BE2C (cell line): ENCODE data around the gene ABLIM2.

ENCODE experiments used
- DNase-seq: peaks from one replicate; pipeline ENCODE4 v3.0.0-alpha.2; 2020
- H3K27me3 ChIP-seq: fragments of 250-450 bp; sonication (Bioruptor Pico); 2 replicates; pipeline ENCODE4 v1.5.1; 2020; ENCODE audit warnings: mild to moderate bottlenecking
- H3K36me3 ChIP-seq: fragments of 250-450 bp; sonication (Bioruptor Pico); 2 replicates; pipeline ENCODE4 v1.5.1; 2020; ENCODE audit warnings: mild to moderate bottlenecking
- H3K4me1 ChIP-seq: fragments of 250-450 bp; sonication (Bioruptor Pico); 2 replicates; pipeline ENCODE4 v1.5.1; 2020
- H3K4me3 ChIP-seq: 2 replicates; pipeline ENCODE4 v1.5.1; 2011; ENCODE audit warnings: low read depth, low read length
- H3K9me3 ChIP-seq: fragments of 250-450 bp; sonication (Bioruptor Pico); 2 replicates; pipeline ENCODE4 v1.5.1; 2020
- TF ChIP-seq, protein P1 (sequence below): IDR thresholded peaks from 2 replicates; pipeline ENCODE4 v1.5.1; 2012; ENCODE audit warnings: mild to moderate bottlenecking, low read depth, low read length

ABLIM2 gene

DNA sequence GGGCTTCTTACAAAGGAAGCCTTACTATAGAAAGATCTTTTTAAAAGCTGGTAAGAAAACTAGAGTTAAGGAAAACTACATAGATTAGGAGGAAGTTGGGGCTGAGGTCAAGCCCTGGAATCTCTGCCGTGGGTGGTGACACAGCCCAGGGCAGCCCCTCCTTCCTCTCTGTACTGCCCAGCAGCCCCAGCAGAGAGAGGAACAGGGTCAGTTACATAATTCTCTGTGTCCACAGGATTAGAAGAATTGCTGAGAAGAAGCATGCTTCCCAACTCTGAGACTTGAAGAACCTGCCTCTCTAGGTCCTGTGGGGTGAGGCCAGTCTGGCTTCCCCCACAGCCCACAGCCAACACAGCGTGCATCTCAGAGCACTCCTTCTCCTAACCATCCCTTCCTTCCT lies 9.2 kb upstream of the ABLIM2 start:
- Histone ChIP-seq H3K36me3 (no peaks in the 10 kb centered on the region), H3K27me3 (no peaks in the 10 kb centered on the region), H3K4me1 (no peaks in the 10 kb centered on the region), H3K9me3 (no peaks in the 10 kb centered on the region), H3K4me3 (no peak overlapping the region)
- TF ChIP-seq, protein P1, sequence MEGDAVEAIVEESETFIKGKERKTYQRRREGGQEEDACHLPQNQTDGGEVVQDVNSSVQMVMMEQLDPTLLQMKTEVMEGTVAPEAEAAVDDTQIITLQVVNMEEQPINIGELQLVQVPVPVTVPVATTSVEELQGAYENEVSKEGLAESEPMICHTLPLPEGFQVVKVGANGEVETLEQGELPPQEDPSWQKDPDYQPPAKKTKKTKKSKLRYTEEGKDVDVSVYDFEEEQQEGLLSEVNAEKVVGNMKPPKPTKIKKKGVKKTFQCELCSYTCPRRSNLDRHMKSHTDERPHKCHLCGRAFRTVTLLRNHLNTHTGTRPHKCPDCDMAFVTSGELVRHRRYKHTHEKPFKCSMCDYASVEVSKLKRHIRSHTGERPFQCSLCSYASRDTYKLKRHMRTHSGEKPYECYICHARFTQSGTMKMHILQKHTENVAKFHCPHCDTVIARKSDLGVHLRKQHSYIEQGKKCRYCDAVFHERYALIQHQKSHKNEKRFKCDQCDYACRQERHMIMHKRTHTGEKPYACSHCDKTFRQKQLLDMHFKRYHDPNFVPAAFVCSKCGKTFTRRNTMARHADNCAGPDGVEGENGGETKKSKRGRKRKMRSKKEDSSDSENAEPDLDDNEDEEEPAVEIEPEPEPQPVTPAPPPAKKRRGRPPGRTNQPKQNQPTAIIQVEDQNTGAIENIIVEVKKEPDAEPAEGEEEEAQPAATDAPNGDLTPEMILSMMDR = no peak
- no peak for DNase-seq

DNA sequence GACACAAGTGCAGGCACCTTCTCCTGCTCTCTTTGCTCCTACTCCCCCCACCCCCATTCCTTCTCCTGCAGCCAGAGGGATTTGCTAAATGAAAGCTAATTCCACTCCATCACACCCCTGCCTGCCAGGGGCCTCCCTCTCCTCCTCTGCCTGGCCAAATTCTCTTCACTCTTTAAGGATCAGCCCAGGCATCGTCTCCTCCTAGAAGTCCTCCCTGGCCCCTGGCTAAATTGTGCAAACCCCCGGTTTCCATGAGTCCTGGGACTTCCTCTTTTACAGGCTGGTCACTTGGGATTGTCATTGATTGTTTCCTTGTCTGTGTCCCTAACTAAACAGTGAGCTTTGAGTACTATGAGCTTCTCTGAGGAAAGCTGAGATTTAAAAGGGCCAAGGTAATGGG lies 8.7 kb upstream of the ABLIM2 start:
- no peaks in the 10 kb centered on the region for H3K27me3 ChIP-seq
- DNase-seq = no peak
- TF ChIP-seq, protein P1 = no peak
- no peaks in the 10 kb centered on the region for H3K9me3 ChIP-seq
- H3K4me1 ChIP-seq = no peaks in the 10 kb centered on the region
- H3K36me3 ChIP-seq = no peaks in the 10 kb centered on the region
- H3K4me3 ChIP-seq = no peak overlapping the region

DNA sequence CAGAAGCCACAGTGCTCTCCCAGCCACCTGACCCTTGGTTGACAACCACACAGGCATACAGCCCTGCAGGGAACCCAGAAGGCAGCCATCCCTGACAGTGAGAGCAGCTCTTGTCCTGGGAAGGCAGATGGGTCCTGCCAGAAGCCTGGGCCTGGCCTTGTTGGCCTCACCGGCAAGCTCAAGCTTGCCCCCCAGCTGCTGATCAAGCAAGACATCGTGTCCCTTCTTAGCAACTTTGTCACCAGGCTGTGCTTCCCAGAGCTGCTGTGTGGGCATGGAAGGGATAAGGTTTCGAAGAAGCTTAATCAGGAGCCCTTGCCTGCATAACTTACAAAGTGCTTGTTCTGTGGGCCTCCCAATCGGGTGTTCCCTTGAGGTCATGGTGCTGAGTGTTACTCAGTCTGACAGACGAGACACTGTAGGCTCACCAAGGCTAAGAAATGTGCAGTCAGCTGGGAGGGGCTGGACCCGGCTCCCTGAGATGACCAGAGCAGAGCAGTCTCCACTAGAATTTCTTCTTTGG lies 6.8 kb upstream of the ABLIM2 start:
- no peaks in the 10 kb centered on the region for H3K4me1 ChIP-seq
- no peaks in the 10 kb centered on the region for H3K36me3 ChIP-seq
- no peak overlapping the region for H3K4me3 ChIP-seq
- TF ChIP-seq, protein P1 = no peak
- no peak for DNase-seq
- H3K27me3 ChIP-seq = no peaks in the 10 kb centered on the region
- H3K9me3 ChIP-seq = no peaks in the 10 kb centered on the region

DNA sequence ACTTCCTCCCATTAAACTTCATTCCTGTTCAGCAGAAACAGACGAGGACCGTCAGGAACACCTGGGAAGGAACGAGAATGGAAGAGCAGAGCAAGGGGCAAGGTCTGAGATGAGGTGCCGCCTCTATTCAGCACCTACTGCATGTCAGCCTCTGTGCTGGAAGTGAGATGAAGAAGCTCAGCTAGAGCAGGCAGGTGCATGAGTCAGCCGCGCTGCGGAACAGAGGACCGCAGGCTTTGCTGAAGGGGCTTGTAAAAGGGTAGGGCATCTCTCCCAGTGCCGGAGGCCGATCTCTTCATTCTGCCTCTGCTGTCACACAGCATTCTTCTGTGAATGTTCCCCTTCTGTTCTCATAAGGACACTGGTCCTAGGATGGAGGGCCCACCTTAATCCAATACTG lies 6.1 kb upstream of the ABLIM2 start:
- no peak for DNase-seq

DNA sequence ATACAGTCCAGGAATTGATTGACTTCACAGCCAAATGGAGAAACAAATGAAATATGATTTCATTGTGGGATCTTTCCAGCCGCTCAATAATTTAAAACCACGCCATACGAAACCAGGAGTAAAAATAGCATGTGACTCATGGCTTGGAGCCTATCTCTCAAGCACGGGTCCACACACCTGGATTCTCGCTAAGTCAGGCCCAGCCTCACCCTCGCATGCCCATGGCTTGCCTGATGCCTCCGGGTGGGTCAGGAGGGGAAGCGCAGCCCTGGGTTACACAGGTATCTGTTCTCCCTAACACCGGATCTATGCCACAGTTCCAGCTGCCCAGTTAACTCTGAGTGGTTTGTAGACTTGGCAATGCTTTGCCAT lies 5.6 kb upstream of the ABLIM2 start:
- H3K4me1 ChIP-seq = no peaks in the 10 kb centered on the region
- no peaks in the 10 kb centered on the region for H3K27me3 ChIP-seq

More for the DNA sequence above, 6.1 kb upstream of the ABLIM2 start:
- Histone ChIP-seq H3K36me3 (no peaks in the 10 kb centered on the region), H3K4me1 (no peaks in the 10 kb centered on the region), H3K27me3 (no peaks in the 10 kb centered on the region), H3K4me3 (no peak overlapping the region), H3K9me3 (no peaks in the 10 kb centered on the region)
- TF ChIP-seq, protein P1 = no peak

DNA sequence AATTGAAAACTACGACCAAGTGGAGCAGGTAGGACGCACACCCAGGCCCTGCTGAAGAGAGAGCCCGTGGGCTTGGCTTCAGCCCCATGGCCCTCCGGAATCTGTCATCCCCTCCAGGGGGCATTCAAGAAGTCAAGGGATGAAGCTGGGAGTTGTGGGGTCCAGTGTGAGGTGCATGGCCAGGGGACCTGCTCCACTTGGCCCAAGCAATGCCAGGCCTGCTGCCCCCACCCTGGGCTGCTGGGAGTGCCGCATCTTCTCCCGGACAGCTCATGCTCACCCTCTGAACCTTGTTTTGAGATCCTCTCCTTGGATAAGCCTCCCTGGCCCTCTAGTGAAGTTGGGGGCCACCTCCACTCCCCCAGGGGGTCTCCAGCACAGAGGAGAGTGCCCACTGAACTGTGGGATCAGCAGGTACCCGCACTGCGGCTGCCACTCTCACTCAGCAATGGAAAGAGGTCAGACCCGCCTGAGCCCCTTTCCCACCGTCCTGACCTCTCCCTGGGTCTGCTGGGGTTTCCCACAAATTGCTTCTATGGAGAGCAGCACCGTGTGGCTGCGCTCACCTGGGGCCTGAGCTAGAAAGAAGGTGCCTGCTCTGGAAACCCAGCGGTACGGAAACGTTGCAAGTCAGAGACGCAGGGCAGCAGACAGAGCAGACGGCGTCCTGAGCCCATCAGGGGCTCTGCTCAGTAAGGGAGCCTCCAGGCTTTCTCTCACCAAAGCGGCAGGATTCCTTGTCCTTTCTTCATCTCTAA lies 5.0 kb upstream of the ABLIM2 start:
- no peaks in the 10 kb centered on the region for H3K27me3 ChIP-seq
- no peaks in the 10 kb centered on the region for H3K36me3 ChIP-seq
- no peak overlapping the region for H3K4me3 ChIP-seq
- TF ChIP-seq, protein P1 = no peak
- no peaks in the 10 kb centered on the region for H3K4me1 ChIP-seq
- DNase-seq = no peak
- H3K9me3 ChIP-seq = no peaks in the 10 kb centered on the region

More for the DNA sequence above, 5.6 kb upstream of the ABLIM2 start:
- H3K36me3 ChIP-seq = no peaks in the 10 kb centered on the region
- no peak for DNase-seq
- TF ChIP-seq, protein P1 = no peak
- no peak overlapping the region for H3K4me3 ChIP-seq
- no peaks in the 10 kb centered on the region for H3K9me3 ChIP-seq
